HG02610 (cell line): Measurements from ENCODE around the gene CAMSAP1.
"Not testable (repeated sequence)": the region's sequence is repeated elsewhere in the genome, so short reads cannot be mapped to it uniquely, and the experiment has no call there.

ENCODE experiments used
- ATAC-seq: cut with Tn5 transposase; IDR thresholded peaks from one replicate; pipeline ENCODE4 v1.9.1; 2021; ENCODE audit warnings: mild to moderate bottlenecking, moderate library complexity; ENCODE audit not compliant: unreplicated experiment

The CAMSAP1 gene

DNA sequence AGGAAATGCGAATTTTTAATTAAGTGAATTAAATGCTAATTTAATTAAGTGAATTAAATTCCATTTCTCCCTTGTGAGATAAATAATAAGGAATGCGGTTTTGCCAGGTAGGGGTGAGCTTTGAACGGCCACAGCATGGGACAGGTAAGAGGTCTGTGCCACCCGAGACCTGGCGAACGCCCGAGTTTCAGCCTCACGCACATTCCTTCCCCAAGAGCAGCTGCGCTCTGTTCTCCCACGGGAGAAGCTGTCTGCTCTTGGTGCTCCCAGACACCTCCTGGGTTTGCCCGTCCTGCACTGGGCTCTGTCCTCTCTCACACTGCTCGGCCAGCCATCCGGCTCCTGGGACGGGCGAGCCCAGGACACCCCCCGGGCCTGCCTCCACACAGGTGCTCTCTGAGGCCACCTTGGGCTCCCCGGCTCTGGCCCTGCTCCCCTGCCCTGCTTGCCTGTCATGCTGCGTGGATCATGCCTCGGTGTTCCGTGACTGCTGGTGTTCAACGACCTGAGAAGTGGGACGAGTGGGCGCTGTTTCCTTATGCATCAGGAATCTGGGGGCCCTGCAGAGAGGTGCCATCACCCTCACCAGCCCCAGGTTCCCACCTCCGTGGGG is 13.7 kb upstream of the CAMSAP1 start:
- no peak for ATAC-seq

- no peak for ATAC-seq
Measured at GRCh38 chr9:135920256-135920930, 13.0 kb upstream of the CAMSAP1 start.

- ATAC-seq, result no peak
Measured at GRCh38 chr9:135919318-135919890, 12.1 kb upstream of the CAMSAP1 start.

- not testable (repeated sequence) for ATAC-seq
Measured at GRCh38 chr9:135916227-135916626, 8.9 kb upstream of the CAMSAP1 start.

- no peak for ATAC-seq
Measured at GRCh38 chr9:135914921-135915320, 7.6 kb upstream of the CAMSAP1 start.

- not testable (repeated sequence) for ATAC-seq
Measured at GRCh38 chr9:135911233-135911632, 3.9 kb upstream of the CAMSAP1 start.

DNA sequence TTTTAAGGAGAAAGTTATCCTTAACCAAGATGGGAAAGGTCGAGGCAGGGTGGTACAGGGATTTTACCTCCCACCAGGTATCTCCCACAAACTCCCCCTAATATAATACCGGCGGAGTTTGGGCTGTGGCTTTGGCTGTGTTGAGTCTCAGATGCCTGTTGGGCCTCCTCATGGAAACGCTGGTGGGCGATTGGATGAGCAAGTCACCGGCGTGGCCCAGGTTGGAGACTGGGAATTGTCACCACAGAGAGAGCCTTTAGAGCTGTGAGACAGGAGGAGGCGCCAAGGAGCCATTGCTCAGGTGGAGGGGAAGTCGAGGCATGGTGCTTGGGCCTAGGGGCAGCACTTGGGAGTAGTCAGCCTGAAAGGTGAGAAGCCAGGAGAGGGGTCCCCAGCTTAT is 3.4 kb upstream of the CAMSAP1 start:
- no peak for ATAC-seq

GRCh38 chr9:135910216-135910615 is 2.9 kb upstream of the CAMSAP1 start:
- ATAC-seq, result no peak

DNA sequence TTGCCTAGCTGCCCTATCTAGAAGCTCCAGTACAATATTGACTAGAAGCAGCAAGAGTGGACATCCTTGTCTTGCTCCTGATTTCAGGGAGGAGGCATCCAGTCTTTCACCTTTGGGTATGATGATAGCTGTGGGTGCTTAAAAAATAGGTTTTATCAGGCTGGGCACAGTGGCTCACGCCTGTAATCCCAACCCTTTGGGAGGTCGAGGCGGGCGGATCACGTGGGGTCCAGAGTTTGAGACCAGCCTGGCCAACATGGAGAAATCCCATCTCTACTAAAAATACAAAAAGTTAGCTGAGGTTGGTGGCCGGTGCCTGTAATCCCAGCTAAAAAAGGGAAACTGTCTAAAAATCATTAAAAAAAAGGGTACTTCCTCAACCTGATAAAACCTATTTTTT is 2.0 kb upstream of the CAMSAP1 start:
- ATAC-seq, result no peak

- no peak for ATAC-seq
Measured at GRCh38 chr9:135908754-135909204, 1.4 kb upstream of the CAMSAP1 start.

GRCh38 chr9:135908093-135908753 is 877 bp upstream of the CAMSAP1 start:
- ATAC-seq, result peak; percentile 10

DNA sequence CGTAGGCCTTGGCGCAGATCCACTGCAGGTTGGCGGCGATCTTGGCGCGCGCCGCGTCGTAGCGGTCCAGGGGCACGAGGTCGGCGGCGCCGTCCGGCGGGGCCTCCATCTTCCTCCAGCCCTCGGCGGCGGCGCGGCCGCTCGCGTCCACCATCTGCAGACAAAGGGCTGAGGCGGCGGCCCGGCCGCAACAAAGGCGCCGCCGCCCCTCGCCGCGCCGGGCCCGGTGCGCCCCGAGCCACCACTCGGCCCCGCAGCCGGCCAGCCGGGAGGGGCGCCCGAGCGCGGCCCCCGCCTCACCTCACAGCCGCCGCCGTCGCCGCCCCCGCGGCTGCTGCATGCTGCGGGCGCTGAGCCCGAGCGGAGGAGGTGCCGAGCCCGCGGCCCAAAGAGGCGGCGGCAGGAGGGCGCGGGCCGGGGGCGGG is 328 bp downstream of the CAMSAP1 start:
- ATAC-seq, result peak; percentile 33

- no peak for ATAC-seq
Measured at GRCh38 chr9:135906291-135907005, 898 bp downstream of the CAMSAP1 start.

DNA sequence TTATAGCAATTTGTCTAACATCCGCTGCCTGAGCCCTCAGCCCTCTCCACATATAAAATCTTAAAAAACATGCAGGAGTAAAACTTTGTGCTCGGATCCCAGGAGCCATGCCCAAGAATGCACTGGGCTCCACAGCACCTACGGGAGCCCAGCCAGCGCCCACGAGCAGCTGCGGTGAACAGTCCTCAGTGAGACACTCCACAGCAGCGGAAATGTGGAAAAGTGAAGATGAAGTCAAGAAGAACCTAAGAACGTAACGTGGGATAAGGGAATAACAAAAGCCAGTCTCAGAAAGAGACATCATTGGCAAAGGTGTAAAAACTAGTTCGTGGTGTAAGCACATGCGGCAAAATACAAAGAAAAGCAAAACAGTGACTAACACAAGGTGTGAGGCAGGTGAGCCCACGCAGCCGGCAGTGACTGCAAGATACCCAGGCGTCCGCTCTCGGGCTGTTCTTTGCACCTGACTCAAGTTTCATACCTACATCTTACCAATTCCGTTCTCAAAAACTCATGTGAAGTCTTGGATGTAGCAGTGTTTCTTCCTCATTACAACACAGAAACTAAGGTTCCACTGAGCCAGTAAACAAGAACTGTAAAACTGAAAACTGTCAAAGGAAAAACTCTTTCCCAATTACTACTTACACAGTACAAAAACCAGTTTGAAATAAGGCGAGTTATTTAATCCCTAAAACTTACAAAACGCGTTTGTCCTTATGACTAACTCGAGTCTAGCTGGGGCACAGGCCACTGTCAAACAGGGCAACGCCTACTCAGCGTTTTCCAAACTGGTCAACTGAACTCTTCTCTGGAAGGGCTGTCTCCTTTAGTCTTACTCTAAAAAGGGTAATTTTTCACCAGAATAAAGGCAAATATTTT is 1.7 kb downstream of the CAMSAP1 start:
- no peak for ATAC-seq

- no peak for ATAC-seq
Measured at GRCh38 chr9:135903786-135904520, 3.4 kb downstream of the CAMSAP1 start.

GRCh38 chr9:135903358-135903656 is 4.0 kb downstream of the CAMSAP1 start:
- ATAC-seq, result no peak

GRCh38 chr9:135902655-135903357 is 4.5 kb downstream of the CAMSAP1 start:
- no peak for ATAC-seq

DNA sequence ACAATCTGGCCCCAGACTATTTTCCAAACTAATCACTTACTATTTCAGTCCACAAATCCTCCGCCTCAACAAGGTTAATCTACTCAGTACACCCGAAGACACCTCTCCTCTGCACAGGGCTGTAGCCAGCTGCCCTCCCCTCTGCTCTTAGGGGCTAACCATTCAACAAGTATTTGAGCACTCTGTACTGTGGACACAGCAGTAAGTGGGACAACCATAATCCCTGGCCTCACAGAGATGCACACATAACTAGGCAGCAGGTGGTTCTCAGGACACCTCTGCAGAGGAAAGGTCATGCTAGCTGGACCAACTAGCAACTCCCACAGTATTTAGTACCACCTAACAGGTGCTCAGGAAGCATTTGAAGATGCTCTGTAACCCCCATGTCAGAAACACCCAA is 5.5 kb downstream of the CAMSAP1 start:
- ATAC-seq, result no peak
